MM.1S (cell line): Measurements from ENCODE around the gene NFILZ.

ENCODE experiments used
- DNase-seq: peaks from one replicate; pipeline ENCODE4 v3.0.0-alpha.2; 2015
- H2AFZ ChIP-seq: fragments of 300-600 bp; sonication (generic); 2 replicates; pipeline ENCODE4 v1.6.0; 2016; ENCODE audit warnings: antibody characterized with exemption, low read length
- H3F3A ChIP-seq: fragments of 300-600 bp; sonication (generic); 2 replicates; pipeline ENCODE4 v1.6.1; 2016; ENCODE audit warnings: mild to moderate bottlenecking, antibody characterized with exemption, low read length, moderate library complexity, mixed read lengths; ENCODE audit not compliant: insufficient read depth
- H3K27ac ChIP-seq: fragments of 300-600 bp; sonication (generic); 2 replicates; pipeline ENCODE4 v1.5.1; 2016; ENCODE audit warnings: mild to moderate bottlenecking, low read length
- H3K27me3 ChIP-seq: fragments of 300-600 bp; sonication (generic); replicated peaks from 2 replicates; pipeline ENCODE4 v1.6.0; 2016; ENCODE audit warnings: low read length; ENCODE audit not compliant: insufficient read depth
- H3K36me3 ChIP-seq: fragments of 300-600 bp; sonication (generic); replicated peaks from 2 replicates; pipeline ENCODE4 v1.6.1; 2016; ENCODE audit warnings: mild to moderate bottlenecking, low read length, mixed read lengths; ENCODE audit not compliant: insufficient read depth
- H3K4me1 ChIP-seq: fragments of 300-600 bp; sonication (generic); 2 replicates; pipeline ENCODE4 v1.6.1; 2016; ENCODE audit warnings: low read length, mixed read lengths
- H3K4me2 ChIP-seq: fragments of 300-600 bp; sonication (generic); 2 replicates; pipeline ENCODE4 v1.6.0; 2016; ENCODE audit warnings: low read depth, low read length
- H3K4me3 ChIP-seq: fragments of 300-600 bp; sonication (generic); 2 replicates; pipeline ENCODE4 v1.5.1; 2016; ENCODE audit warnings: low read length, mixed read lengths
- H3K79me2 ChIP-seq: fragments of 300-600 bp; sonication (generic); 2 replicates; pipeline ENCODE4 v1.6.1; 2016; ENCODE audit warnings: mixed run types, low read length, mixed read lengths
- H3K9ac ChIP-seq: fragments of 300-600 bp; sonication (generic); 2 replicates; pipeline ENCODE4 v1.6.1; 2016; ENCODE audit warnings: low read length, mixed read lengths
- H3K9me2 ChIP-seq: fragments of 300-600 bp; sonication (generic); replicated peaks from 2 replicates; pipeline ENCODE4 v1.6.1; 2016; ENCODE audit warnings: mild to moderate bottlenecking, low read length, mixed read lengths; ENCODE audit not compliant: insufficient read depth
- H3K9me3 ChIP-seq: fragments of 300-600 bp; sonication (generic); replicated peaks from 2 replicates; pipeline ENCODE4 v1.6.1; 2016; ENCODE audit warnings: mild to moderate bottlenecking, low read length, mixed read lengths; ENCODE audit not compliant: insufficient read depth
- H4K20me1 ChIP-seq: fragments of 300-600 bp; sonication (generic); 2 replicates; pipeline ENCODE4 v1.6.1; 2016; ENCODE audit warnings: mild to moderate bottlenecking, low read length, moderate library complexity, mixed read lengths; ENCODE audit not compliant: insufficient read depth
- CTCF ChIP-seq: fragments of 300-600 bp; sonication (generic); IDR thresholded peaks from 2 replicates; pipeline ENCODE4 v1.5.1; 2016; ENCODE audit warnings: antibody characterized with exemption, low read length, mixed read lengths
- EZH2 ChIP-seq: fragments of 300-600 bp; sonication (generic); optimal IDR thresholded peaks from 2 replicates; pipeline ENCODE3; 2017; ENCODE audit warnings: low read depth, mild to moderate bottlenecking, antibody characterized with exemption, low read length, mixed read lengths
- EZH2phosphoT487 ChIP-seq: fragments of 300-600 bp; sonication (generic); IDR thresholded peaks from 2 replicates; pipeline ENCODE4 v1.6.1; 2018; ENCODE audit warnings: antibody characterized with exemption, low read length

NFILZ gene

GRCh38 chr19:8585894-8586750 is 44.3 kb upstream of the NFILZ start:
- Histone ChIP-seq H2AFZ (no peak overlapping the region), H3K4me3 (no peak overlapping the region), H3K4me1 (no peaks in the 10 kb centered on the region), H3K4me2 (no peak overlapping the region), H3K79me2 (no peaks in the 10 kb centered on the region), H3K9me2 (no peaks in the 10 kb centered on the region), H3K9me3 (no peaks in the 10 kb centered on the region), H3K27me3 (peaks cover 66% of the 10 kb centered on the region), H3K27ac (no peak overlapping the region), H3F3A (no peaks in the 10 kb centered on the region), H4K20me1 (no peaks in the 10 kb centered on the region), H3K9ac (no peak overlapping the region), H3K36me3 (no peaks in the 10 kb centered on the region)
- DNase-seq: peak; percentile 49
- TF ChIP-seq EZH2phosphoT487: no peak
- peak; percentile 78 for TF ChIP-seq CTCF

GRCh38 chr19:8589177-8589714 is 41.2 kb upstream of the NFILZ start:
- no peaks in the 10 kb centered on the region for H3K79me2 ChIP-seq
- no peak overlapping the region for H3K4me2 ChIP-seq
- H2AFZ ChIP-seq: no peak overlapping the region
- no peaks in the 10 kb centered on the region for H3K36me3 ChIP-seq
- 0 out of 2 replicates have a peak, but pooled peaks cover 6% of the 10 kb centered on the region for H3K9me3 ChIP-seq
- no peak for DNase-seq
- no peak overlapping the region for H3K4me3 ChIP-seq
- H3K9ac ChIP-seq: no peak overlapping the region
- peaks cover 58% of the 10 kb centered on the region for H3K27me3 ChIP-seq
- no peaks in the 10 kb centered on the region for H3F3A ChIP-seq
- no peaks in the 10 kb centered on the region for H4K20me1 ChIP-seq
- H3K4me1 ChIP-seq: no peaks in the 10 kb centered on the region
- H3K9me2 ChIP-seq: no peaks in the 10 kb centered on the region
- TF ChIP-seq CTCF (no peak), EZH2 (no peak), EZH2phosphoT487 (no peak)
- no peak overlapping the region for H3K27ac ChIP-seq

- no peaks in the 10 kb centered on the region for H3K79me2 ChIP-seq
- peaks cover 73% of the 10 kb centered on the region for H3K27me3 ChIP-seq
- DNase-seq: no peak
- no peaks in the 10 kb centered on the region for H4K20me1 ChIP-seq
- no peaks in the 10 kb centered on the region for H3F3A ChIP-seq
- no peaks in the 10 kb centered on the region for H3K4me1 ChIP-seq
- H3K27ac ChIP-seq: no peak overlapping the region
- no peak for TF ChIP-seq EZH2phosphoT487
- TF ChIP-seq EZH2: no peak
- no peak for TF ChIP-seq CTCF
- no peak overlapping the region for H3K9ac ChIP-seq
- no peak overlapping the region for H2AFZ ChIP-seq
- no peaks in the 10 kb centered on the region for H3K36me3 ChIP-seq
- 0 out of 2 replicates have a peak, but pooled peaks cover 6% of the 10 kb centered on the region for H3K9me3 ChIP-seq
- no peaks in the 10 kb centered on the region for H3K9me2 ChIP-seq
- H3K4me2 ChIP-seq: no peak overlapping the region
- no peak overlapping the region for H3K4me3 ChIP-seq
These were observed 38.0 kb upstream of the NFILZ start for GRCh38 chr19:8592231-8593009.
